ENCODE results near the gene ZC3H12A.

- TF ChIP-seq CTCF (IDR thresholded peaks at IDR 0.05) (no peak), POLR2AphosphoS5 (IDR thresholded peaks at IDR 0.05; ENCODE audit: low read depth, low read length) (no peak)
These were observed 39.5 kb downstream of the ZC3H12A start for GRCh38 chr1:37513795-37514349.

Measured in Panc1 (cell line).